GM21515 (cell line): Measurements from ENCODE around the gene HOXC6.
A peak's percentile ranks its signal among the peaks of the same experiment; 100 is the strongest.

ENCODE experiments used
- ATAC-seq: cut with Tn5 transposase; IDR thresholded peaks from one replicate; pipeline ENCODE4 v1.9.1; 2021; ENCODE audit not compliant: unreplicated experiment

HOXC6 gene

GRCh38 chr12:54051874-54052437 is 23.7 kb downstream of the HOXC6 start:
- ATAC-seq, result no peak

DNA sequence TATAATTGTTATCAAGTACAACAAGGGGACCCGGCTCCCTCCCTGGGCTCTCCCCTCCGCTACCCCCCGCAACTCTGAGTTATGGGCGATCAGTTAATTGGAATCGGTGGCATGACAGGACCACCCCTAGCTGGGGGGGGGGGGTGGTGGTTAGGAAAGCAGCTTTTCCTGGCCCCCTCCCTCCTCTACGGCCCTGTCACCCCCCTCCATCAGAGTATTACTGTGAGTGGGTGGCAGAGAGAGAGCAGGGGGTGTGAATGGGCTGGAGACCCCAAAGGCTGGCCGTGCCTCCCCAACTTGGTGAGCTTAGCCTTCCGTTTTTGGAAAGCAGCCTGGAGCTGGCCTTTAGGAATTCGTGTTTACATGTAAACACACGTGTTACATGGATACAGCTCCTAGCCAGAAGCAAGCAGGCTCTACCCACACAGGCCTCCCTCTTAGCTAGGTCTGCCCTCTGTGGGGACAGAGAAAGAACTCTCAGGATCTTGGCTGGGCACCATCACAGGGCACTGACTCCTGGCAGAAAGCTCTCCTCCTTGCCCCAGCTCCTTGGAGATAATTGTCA is 24.3 kb downstream of the HOXC6 start:
- no peak for ATAC-seq

- peak; percentile 58 for ATAC-seq
These were observed 24.9 kb downstream of the HOXC6 start for GRCh38 chr12:54053003-54053750.

GRCh38 chr12:54053751-54054741 is 25.8 kb downstream of the HOXC6 start, which contains the start of gene HOXC4:
Gene HOXC4 (plus strand): TSS chr12:54053835. CDS start chr12:54053923, 88 bp downstream.
- peak; percentile 45 for ATAC-seq

- no peak for ATAC-seq
These were observed 26.5 kb downstream of the HOXC6 start for GRCh38 chr12:54054742-54055194.

GRCh38 chr12:54055552-54055951 is 27.3 kb downstream of the HOXC6 start:
- no peak for ATAC-seq

DNA sequence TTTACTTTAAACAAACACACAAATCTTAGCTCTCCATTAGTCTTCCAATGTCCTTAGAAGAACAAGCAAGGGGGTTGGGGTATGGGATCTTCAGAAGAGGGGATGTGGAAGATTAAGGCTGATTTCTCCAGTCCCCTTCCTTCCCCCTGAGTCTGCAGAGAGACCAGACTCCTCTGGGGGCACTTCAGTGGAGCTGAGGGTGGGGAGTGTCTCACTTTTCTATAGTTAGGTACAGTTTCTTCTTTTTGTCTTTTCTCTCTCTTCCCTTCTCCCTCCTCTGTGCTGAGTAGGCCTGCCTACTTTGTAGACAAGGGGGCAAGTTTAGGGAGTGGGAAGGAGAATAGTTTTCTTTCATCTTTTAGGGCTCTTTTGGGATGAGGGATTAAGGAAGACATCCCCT is 27.9 kb downstream of the HOXC6 start:
- no peak for ATAC-seq

GRCh38 chr12:54058128-54058768 is 30.0 kb downstream of the HOXC6 start:
- no peak for ATAC-seq

DNA sequence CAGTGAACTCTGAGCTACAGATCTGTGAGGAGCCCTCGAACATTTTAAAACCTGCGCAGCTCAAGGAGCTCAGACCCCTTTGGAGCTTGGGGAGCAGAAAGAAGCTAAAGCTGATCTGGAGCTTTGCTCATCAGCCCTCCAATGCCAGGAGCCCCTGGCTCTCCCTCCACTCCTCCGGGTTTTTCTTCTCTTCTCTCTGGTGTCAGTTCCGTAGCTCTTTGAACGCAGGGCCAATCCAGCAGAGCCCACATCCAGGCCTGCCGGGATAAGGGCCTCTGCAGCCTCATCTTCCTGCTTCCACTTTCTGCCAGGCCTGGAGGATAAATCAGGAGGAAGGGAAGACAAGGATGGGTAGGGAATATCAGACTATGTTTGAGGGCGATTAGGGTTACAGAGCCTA is 31.4 kb downstream of the HOXC6 start:
- ATAC-seq, result no peak

DNA sequence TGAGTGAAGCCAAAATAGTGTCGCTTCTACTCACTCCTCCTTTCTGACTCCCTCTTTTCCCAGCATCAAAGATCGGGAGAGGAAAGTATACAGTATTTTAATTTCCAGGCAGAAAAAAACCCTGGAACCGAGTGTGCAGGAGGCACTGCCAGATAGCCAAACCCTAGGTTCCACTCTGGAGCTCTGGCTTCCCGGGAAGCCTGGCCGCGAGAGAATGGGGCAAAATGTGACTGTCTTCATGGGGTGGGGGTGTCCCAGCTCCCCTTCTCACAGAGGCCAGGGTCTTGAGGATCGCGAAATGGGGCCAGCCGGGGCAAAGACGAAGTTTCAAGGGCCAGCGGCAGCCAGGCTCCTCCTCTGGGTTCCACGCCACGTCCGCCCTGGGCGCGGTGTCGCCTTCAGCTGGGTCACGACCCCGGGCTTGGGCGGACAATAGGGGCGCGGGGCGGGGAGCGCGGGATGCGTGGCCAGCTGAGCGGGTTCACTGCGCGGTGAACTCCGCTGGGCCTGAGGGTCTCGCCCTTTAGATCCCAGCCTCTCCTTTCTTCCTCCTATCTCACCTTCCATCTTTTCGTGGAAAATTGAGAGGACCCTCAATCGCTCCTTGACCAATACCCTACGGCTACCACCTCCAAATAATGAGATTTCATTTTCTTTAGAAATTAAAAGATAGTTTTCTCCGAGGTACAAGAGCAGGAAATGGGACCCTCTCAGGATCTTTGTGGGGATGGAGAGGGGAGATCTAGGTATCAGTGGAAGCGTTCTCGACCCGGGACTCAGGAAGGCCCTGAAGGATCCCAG is 32.1 kb downstream of the HOXC6 start:
- no peak for ATAC-seq

- no peak for ATAC-seq
These were observed 32.9 kb downstream of the HOXC6 start for GRCh38 chr12:54060975-54061778.

- no peak for ATAC-seq
These were observed 37.4 kb downstream of the HOXC6 start for GRCh38 chr12:54065677-54066076.

GRCh38 chr12:54066408-54066807 is 38.2 kb downstream of the HOXC6 start:
- ATAC-seq, result no peak

DNA sequence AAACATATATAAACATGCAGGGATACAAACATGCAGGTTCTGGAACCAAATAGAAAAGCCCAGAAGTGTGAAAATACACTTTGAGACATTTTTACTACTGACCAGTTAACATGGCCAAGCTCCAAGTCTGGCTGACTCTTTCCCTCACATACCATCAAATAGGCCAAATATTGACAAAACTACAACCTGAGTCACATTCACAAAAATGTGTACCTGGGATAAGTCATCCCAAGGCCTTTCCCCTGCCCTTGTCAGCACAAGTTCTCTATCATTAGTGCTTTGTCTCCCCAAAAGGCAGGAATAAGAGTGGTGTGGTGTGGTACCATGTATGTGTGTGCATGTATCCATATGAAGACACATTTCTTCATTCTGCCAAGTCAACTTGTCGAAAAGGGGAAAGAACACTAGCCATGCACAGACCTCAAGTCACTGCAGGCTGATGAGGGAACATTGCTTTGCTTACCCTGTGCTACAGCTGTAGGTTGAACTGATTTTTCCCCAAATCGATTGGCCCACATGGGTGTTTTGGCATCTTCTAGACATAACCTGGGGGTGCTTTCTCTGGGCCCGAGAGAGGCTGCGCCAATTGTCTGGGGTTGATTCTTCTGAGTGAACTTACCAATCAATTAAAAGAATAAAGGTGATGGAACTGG is 40.3 kb downstream of the HOXC6 start:
- no peak for ATAC-seq

DNA sequence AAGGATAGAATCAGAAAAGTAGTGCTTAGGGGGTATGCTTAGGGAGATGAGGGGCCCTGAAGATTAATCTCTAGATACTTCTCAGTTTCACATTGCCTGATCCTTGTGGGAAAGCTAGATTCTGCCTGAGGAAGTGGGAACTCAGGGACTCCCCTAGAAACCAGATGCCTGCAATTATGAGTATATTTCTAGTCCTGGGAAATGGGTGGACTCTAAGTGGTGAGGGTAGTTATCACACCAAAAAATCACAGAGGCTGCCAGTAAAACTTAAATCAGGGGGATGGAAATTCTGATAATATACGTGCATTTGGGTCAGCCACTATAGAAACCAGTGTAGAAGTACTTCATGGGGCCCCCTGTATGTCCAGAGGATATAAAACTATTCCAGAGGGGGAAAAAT is 43.7 kb downstream of the HOXC6 start:
- ATAC-seq, result no peak

GRCh38 chr12:54074308-54074707 is 46.1 kb downstream of the HOXC6 start:
- ATAC-seq, result no peak

DNA sequence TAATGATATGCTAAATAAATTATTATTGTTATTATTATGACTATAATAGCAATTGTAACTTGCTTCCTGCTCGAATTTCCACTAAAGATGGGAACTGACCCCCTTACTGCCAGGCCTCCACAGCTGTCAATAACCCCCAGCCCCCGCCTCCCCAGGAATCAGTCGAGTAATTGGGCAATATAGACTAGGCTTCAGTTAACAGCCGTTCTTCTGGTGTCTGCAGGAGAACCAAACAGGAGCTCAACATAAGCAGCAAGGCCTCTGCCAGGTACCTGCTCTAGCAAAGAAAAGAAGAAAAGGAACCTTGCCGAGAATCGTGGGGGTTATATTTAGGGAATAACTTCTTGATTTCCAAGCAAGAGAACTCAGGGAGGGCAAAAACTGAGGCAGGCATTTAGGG is 47.2 kb downstream of the HOXC6 start:
- no peak for ATAC-seq

- no peak for ATAC-seq
These were observed 47.7 kb downstream of the HOXC6 start for GRCh38 chr12:54075974-54076373.
